Esophagus muscularis mucosa (tissue), 4 donors: ENCODE results near the gene RGPD8.
"Not testable (repeated sequence)": the region's sequence is repeated elsewhere in the genome, so short reads cannot be mapped to it uniquely, and the experiment has no call there.

Source experiments
- CTCF ChIP-seq, 3 experiments: fragments of 200-600 bp in 2 of 3; fragments of 450-650 bp in 1 of 3; sonication (generic) in 2 of 3; IDR thresholded peaks; one replicate each; pipeline ENCODE4 v1.5.1; 2017 to 2019; ENCODE audit warnings: antibody characterized with exemption in 3 of 3, mild to moderate bottlenecking in 2 of 3, moderate library complexity in 1 of 3
- EP300 ChIP-seq: sonication (generic); formaldehyde crosslinking; IDR thresholded peaks from one replicate; pipeline ENCODE4 v1.6.1; 2017; ENCODE audit warnings: antibody characterized with exemption
- POLR2A ChIP-seq: fragments of 450-650 bp; IDR thresholded peaks from one replicate; pipeline ENCODE4 v1.6.1; 2017; ENCODE audit warnings: antibody characterized with exemption, moderate library complexity, mild to moderate bottlenecking, low read depth

GRCh38 chr2:112434890-112435715 lies 1.7 kb upstream of the RGPD8 start:
- not testable (repeated sequence) for TF ChIP-seq CTCF (IDR thresholded peaks at IDR 0.05); EP300; POLR2A
